Measurements from ENCODE around the gene RNF168. TPM values are rescaled to one million over a fixed set of nuclear protein-coding genes. Genes with fewer than 3 reads are reported as not detected.
A peak's percentile ranks its signal among the peaks of the same experiment; 100 is the strongest.
"Not testable (repeated sequence)": the region's sequence is repeated elsewhere in the genome, so short reads cannot be mapped to it uniquely, and the experiment has no call there.

Gene RNF168
- total RNA-seq, 1 donor from 2014 or later: 15.1 TPM

DNA sequence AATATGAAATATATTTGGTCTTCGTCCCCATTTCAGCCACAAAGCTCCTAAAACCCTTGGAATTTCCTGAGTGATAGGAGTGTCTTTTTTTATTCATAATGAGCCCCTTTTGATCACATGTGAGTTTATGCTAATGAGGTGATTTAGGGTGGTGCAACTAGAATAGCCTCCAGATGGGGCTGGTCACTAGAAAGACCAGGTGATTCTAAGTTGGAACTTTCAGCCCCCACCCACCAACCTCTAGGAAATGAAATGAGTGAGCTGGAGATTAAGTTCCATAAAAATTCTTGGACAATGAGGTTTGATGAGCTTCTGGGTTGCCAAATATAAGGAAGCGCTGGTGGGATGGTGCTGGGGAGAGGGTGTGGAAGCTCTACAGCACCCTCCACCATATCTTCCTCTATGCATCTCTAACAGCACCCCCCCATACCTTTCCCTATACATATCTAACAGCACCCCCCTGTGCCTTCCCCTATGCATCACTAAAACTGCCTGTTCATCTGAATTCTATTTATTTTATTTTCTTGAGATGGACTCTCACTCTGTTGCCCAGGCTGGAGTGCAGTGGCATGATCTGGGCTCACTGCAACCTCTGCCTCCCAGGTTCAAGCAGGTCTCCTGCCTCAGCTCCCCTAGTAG, 13.7 kb upstream of the RNF168 start:
- DNase-seq (ENCODE audit: extremely low read depth, low read depth, low spot score): no peak

DNA sequence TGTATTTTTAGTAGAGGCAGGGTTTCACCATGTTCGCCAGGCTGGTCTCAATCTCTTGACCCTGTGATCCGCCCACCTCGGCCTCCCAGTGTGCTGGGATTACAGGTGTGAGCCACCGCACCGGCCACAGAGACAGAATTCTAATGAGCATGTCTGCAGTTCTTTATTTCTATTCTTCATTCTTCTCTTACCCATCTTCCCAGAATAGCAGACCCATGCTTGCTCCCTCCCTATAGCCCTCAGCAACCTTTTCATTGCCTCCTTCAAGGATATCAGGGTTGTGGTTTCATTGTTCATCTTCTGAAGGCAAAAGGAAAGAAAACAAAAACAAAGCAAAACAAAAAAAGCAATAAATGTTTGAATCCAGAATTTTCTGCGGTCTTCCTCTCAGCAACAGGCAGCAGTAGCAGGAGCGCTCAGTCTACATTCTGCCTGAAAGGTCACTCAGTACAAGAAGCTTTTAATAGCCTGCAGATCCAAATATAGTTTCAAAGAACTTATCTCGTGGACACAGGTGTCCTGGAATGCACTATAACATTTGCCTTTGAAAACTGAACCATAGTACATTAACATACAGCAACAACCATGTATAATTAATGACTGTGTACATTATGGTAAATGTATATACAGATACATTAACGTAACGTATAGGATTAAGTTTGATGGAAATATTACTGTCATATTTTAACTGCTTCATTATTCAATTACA, 11.5 kb upstream of the RNF168 start, which contains the start of gene SMCO1:
Gene SMCO1, minus strand, starts transcription at position 434 of the 709 bp plus-strand sequence. Its CDS starts 137 bp downstream, at position 297.
- no peak for DNase-seq (ENCODE audit: extremely low read depth, low read depth, low spot score)

DNA sequence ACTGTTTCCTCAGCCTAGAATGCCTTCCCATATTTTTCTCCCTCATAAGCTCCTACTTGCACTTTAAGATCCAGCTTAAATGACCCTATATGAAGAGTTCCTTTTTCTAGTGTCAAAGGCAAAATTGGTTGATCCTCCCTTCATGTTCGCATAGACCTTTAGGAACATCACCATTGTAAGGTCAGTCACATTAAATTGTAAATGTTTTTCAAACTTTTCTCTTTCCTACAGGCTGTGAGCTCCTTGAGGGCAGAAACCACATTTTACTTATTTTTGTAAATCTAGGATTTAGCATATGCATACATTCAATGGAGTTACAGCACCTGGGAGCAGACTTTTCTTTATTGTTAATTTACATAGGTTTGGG, 10.8 kb upstream of the RNF168 start:
- DNase-seq (ENCODE audit: extremely low read depth, low read depth, low spot score): no peak

DNA sequence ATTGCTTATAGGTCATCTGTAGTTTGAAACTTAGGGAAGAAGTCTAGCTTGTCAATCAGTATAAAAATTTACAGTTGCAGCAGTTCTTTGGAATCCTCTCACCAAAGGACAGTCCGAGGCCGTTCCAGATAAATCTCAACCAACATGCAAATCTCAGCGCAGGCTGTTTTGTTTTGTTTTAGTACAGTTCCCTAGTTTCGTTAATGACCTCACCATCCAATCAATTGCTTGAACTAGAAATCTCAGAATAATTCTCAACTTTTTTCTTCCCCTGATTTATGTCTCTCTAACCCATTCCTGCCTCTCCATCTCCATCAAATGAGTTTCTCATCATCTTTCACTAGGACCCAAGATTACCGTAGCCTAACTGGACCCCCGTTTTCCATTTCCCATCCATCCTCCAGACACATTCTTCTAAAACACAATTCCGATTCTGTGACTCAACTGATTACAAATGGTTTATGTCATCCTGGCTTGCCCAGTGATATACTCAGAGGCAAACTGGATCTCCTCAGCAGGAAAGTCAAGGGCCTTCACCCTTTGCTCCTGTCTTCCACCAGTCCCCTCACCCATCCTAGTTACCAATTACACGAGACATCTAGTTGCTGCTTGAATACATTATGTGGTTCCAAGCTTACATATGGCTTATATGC, 10.3 kb upstream of the RNF168 start:
- DNase-seq (ENCODE audit: extremely low read depth, low read depth, low spot score): no peak

- not testable (repeated sequence) for DNase-seq (ENCODE audit: extremely low read depth, low read depth, low spot score)
These were observed 8.3 kb upstream of the RNF168 start for GRCh38 chr3:196511646-196512425.

- DNase-seq (ENCODE audit: extremely low read depth, low read depth, low spot score): not testable (repeated sequence)
These were observed 7.5 kb upstream of the RNF168 start for GRCh38 chr3:196511108-196511507.

GRCh38 chr3:196506687-196507086, 3.1 kb upstream of the RNF168 start:
- no peak for DNase-seq (ENCODE audit: extremely low read depth, low read depth, low spot score)

DNA sequence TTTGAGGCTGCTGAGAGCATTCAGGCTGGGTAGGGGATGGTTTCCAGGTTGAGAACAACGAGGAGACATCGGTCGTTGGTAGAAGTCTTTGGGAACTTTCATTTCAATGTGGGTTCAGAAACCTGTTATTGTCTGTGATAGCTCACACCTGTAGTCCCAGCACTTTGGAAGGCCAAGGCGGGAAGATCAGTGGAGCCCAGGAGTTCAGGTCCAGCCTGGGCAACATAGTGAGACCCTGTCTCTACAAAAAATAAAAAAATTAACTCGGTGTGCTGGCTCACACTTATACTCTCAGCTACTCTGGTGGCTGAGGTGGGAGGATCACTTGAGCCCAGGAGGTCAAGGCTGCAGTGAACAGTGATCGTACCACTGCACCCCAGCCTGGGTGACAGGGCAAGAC, 988 bp upstream of the RNF168 start:
- no peak for DNase-seq (ENCODE audit: extremely low read depth, low read depth, low spot score)

GRCh38 chr3:196504077-196504398, 470 bp upstream of the RNF168 start:
- DNase-seq (ENCODE audit: extremely low read depth, low read depth, low spot score): not testable (repeated sequence)

GRCh38 chr3:196502775-196503195, 783 bp downstream of the RNF168 start:
- DNase-seq (ENCODE audit: extremely low read depth, low read depth, low spot score): peak; percentile 72

GRCh38 chr3:196501316-196502044, 2.1 kb downstream of the RNF168 start:
- no peak for DNase-seq (ENCODE audit: extremely low read depth, low read depth, low spot score)

- DNase-seq (ENCODE audit: extremely low read depth, low read depth, low spot score): no peak
These were observed 3.6 kb downstream of the RNF168 start for GRCh38 chr3:196499807-196500524.

DNA sequence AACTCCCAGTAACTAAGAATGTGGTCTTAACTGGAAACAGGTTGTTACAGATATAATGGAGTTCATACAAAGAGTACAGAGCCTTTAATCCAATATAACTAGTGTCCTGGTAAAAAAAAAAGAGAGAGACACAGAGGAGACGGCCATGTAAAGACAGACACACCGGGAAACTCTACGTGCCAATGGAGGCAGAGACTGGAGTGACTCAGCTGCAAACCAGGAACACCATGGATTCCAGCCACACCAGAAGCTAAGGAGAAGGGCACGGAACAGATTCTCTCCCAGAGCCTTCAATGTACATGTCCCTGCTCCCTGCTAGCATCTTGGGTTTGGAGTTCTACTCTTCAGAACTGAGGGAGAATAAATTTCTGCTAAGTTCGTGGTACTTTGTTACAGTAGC, 4.5 kb downstream of the RNF168 start:
- no peak for DNase-seq (ENCODE audit: extremely low read depth, low read depth, low spot score)

DNA sequence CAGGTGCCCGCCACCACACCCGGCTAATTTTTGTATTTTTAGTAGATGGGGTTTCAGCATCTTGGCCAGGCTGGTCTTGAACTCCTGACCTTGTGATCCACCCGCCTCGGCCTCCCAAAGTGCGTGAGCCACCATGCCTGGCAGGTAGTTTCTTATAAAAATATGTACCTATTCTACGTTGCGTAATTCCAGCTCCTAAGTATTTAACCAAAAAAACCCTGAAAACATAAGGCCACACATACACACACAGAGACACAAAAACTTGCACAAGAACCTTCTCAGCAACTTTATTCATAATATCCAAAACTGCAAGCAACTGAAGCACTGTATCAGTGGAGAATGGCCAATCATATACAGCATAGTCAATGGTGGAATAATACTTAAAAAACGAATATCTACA, 5.3 kb downstream of the RNF168 start:
- no peak for DNase-seq (ENCODE audit: extremely low read depth, low read depth, low spot score)

DNA sequence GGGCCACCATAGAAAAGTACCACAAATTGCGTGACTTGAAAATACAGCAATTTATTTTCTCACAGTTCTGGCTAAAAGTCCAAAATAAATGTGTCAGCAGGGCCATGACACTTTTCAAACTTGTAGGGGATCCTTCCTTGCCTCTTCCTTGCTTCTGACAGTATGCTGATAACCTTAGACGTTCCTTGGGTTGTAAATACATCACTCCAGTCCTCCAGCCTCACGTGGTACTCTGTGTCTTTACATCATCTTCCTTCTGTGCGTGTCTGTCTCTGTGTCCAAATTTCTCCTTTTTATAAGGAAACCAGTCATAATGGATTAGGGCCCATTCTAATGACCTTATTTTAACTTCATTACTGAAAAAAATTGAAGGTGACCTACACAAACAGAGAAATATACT, 7.4 kb downstream of the RNF168 start:
- no peak for DNase-seq (ENCODE audit: extremely low read depth, low read depth, low spot score)

- DNase-seq (ENCODE audit: extremely low read depth, low read depth, low spot score): no peak
These were observed 10.3 kb downstream of the RNF168 start for GRCh38 chr3:196493292-196493691.

DNA sequence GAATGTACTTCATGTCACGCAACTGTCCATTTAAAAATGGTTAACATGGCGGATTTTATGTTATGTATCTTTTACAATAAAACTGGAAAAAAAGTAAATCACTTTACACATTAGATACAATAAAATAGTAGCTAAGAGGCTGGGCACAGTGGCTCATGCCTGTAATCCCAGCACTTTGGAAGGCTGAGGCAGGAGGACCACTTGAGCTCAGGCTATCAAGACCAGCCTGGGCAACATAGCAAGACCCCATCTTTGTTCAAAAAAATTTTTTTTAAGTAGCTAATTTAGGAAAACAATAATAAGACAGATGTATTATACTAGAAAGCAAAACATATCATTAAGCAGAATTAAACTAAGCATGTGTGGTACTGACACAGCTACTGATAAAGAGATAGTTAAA, 11.5 kb downstream of the RNF168 start:
- DNase-seq (ENCODE audit: extremely low read depth, low read depth, low spot score): no peak

DNA sequence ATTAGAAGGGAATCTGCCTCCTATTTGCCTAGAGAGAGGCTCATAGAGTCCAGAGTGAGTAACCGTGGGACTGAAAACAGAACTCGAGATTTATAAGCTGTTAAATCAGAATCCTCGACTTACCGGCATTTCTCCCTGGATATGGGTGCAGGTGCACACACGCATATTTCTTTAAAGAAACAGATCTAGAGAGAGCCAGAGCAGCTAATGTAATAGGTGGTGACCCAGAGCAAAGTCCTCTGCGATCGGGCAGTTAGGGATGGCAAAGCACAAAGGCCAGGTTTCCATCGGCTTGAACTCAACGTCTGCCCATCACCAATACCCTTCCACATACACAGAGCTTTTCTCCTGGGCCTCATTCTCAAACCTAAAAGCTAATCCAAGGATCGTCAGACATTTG, 13.8 kb downstream of the RNF168 start:
- no peak for DNase-seq (ENCODE audit: extremely low read depth, low read depth, low spot score)

DNA sequence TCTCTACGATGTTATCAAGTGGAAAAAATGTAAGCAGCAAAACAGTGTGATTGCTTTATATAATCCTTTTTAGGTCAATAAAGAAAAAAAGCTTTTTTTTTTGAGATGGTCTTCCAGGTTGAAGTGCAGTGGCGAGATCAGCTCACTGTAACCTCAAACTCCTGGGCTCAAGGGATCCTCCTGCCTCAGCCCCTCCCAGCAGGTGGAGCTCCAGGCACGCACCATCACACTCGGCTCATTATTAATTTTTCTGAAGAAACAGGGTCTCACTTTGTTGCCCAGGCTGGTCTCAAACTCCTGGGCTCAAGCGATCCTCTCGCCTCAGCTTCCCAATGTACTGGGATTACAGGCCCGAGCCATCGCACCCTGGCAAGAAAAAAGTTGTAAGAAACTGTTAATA, 17.3 kb downstream of the RNF168 start:
- no peak for DNase-seq (ENCODE audit: extremely low read depth, low read depth, low spot score)

GRCh38 chr3:196477678-196478077, 25.9 kb downstream of the RNF168 start:
- no peak for DNase-seq (ENCODE audit: extremely low read depth, low read depth, low spot score)
